NCI-H526 (cell line): ENCODE data around the gene KDM5A.

Experiments used
- DNase-seq, 2 experiments: peaks; one replicate each; lab custom pipeline; 2025; lab: John Stamatoyannopoulos, UW

The KDM5A gene

DNA sequence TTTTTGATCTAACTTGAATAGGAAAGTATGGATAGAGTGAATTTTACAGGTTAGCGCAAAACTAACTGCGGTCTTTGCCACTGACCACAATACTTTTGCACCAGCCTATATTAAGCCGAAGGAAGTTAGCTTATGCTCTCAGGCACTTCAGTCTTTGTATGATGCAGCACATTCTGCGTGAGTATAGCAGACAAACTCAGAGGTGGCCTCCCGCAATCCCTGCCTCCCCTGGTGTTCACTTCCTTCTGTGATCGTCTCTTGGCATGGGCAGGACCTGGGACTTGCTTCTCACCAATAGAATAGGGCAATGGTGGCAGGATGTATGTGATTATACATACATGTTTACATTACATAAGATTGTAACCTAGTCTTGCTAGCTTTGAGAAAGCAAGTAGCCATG lies 116.2 kb downstream of the KDM5A start:
- DNase-seq = no peak

DNA sequence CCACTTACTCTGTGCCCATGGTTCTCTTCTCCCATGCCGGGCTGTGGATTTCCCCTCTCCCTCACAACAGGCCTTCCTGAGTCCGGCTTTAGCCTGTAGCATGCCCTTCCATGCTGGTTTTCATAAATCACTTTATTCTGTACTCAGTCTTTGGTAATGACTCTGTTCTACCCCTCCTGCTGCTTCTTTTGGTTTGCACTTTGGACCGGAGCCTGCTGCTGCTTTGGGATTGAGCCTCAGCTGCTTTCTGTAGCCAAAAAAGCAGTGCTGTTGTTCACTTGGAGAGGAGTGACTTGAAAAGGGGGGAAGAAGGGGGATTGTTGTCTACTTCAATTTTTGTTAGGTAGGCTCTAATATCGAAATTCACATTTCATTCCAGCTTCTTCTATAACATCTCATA lies 118.0 kb downstream of the KDM5A start:
- no peak for DNase-seq

DNA sequence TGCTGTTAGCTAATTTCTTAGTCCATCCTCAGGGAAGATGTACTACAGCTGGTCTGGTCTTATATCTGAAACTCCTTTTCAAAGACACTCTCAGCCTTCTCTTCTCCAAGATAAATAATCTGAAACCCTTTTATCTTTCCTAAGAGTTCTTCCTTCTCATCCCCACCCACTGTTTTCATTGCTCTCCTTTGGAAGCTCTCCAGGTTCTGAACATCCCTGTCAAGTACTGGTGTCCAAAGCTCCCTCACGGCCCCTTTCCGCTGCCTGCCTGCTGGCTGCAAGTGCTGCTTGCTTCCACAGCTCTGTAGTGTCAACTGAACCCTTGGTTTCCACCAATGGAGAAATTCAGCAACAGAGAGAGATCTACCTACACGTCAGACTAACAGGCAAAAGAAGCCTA lies 119.9 kb downstream of the KDM5A start:
- no peak for DNase-seq

DNA sequence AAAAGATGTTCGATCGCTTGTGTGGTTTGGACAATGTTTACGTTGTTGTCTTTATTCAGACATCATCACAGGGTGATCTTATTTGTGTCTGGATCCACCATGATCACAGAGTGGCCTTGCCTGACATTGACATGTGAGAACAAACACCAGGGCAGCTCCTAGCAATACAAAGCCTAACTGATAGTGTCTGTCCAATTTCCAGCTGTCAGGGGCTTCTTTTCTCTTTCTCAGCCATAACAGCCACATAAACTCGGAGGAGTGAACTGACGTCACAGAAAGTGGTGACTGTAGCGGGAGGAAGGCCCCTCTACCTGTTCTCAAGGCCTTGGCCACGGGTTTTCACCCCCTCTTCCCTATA lies 120.7 kb downstream of the KDM5A start:
- no peak for DNase-seq

DNA sequence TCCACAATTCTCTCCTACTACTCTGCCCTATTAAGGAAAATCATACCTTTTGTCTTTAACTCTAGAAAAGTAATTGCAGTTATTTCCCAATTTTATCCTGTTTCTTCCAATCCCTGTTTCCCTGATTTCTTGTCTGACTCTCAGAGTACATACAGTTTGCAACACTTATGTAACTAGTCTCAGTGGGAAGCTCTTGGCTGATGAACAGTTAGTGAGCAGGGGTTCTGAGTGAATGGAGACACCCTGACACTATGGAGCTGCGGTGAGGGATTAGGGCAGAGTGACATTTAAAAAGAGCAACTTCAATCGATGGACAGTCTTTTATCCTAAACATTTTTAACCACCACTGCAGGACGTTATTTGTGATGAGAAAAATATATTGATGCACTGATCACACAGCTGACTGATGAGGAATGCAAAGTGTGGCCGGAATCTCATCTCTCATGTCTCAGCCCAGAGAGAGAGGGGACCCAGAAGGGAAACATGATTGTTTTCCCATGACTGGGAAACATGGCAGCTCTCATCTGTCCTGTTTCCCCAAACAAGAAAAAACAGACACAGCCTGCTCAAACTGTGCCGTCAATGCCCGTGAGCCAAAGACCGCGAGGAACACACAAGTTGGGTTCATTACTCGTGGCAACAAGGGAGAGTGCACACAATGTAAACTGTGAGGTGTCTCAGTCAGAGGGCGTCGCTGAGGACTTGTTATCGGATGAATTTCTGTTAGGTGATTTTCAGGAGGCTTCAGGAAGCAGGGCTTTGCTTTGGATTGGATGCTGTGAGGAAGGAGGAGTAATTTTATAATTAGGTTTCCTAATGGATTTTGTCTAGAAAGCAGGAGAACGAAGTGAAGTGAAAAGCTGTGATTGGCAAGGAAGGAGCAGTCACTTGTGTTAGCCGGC lies 121.3 kb downstream of the KDM5A start:
- DNase-seq = no peak

DNA sequence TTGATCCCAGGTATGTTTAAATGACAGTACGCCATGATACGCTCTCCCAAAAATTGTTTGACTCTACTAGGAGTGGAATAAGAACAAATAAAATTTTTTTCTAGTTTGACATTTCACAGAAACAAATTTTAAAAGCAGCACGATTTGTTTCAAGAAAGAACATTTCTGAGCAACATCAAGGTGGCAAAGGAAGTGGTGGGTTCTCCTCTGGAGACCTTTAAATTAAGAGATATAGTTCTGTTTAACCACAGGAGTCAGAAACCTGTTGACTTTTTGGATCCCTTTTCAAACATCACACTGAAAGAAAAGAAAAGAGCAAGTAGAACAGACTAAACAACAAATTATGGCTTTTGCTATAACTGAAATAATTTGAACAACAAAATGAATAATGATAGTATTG lies 124.0 kb downstream of the KDM5A start:
- DNase-seq = no peak

DNA sequence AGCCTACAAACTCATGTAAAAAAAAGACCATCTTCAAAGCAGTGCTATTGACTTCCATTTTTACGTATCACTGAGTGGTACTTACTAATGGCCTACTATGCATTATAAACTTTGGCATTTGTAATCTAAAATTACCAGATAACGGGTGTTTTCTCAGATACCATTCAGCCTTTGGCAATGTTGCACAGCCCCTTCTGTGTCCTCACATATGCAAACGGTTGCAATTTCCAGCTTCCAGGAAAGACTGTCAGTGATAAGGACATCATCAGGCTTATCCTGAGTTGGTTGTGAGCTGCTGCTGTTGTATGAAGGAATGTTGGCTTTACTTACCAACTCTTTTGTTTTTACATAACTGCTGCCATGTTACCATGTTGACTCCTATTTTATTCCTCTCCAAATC lies 124.9 kb downstream of the KDM5A start:
- DNase-seq = no peak

DNA sequence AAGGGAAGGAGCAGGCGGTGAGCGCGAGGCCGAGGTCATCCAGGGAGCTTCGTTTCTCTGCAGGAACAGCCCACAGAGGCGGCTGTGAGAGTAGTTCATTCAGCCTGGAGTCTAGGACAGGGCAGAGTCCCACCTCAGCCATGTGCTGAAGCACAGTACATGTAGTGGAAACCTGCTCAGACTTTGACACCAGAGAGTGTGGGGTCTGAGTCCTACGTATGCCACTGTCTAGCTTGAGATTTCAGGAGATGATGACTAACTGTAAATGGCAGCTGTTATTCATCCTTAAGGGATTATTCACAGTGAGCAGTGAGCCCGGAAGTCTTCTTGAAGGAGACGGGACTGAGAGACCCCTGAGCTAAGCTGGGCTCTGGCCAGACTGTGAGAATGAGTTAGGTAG lies 125.5 kb downstream of the KDM5A start:
- DNase-seq = no peak

DNA sequence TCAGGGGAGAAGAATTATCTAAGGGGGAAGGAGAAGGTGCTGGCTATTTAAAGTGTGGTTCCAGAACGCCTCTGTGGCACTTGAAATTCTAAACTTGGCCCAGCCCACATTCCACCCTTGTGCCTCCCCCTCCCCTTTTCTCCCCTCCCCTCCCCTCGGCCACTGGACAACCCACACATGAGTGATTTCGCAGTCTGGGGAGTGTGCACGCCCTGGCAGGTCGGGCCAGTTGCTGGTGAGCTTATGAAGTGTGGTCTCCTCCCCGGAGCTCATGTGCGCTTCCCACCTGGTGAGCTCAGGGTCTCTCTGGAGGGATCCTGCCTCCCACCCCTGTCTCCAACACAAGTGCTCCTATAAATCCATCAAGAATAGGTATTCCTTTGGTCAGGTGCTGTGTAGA lies 126.3 kb downstream of the KDM5A start, which contains the start of gene SLC6A13:
Gene SLC6A13 (minus strand): TSS at position 20 of the 400 bp plus-strand sequence. CDS start 2,784 bp downstream, outside the sequence.
- DNase-seq = peak in 1 of 2 experiments; percentile 25

DNA sequence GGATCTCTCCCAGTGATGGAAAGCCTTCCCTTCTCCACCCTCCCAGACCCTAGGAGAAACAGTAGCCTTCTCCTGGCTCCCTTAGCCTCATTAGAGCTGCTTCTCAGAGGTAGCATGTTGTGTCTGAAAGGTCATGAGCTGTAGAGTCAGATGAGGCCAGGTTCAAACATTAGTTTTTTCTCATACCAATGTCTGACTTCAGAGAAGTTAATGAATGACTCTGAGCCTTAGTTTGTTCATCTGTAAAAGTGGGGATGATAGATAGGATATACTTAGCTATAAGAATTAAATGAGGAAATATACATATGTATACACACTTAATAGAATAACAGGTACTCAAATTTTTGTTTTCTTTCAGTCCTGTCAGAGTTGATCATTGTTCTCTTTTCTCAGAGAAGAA lies 127.0 kb downstream of the KDM5A start:
- DNase-seq = no peak

DNA sequence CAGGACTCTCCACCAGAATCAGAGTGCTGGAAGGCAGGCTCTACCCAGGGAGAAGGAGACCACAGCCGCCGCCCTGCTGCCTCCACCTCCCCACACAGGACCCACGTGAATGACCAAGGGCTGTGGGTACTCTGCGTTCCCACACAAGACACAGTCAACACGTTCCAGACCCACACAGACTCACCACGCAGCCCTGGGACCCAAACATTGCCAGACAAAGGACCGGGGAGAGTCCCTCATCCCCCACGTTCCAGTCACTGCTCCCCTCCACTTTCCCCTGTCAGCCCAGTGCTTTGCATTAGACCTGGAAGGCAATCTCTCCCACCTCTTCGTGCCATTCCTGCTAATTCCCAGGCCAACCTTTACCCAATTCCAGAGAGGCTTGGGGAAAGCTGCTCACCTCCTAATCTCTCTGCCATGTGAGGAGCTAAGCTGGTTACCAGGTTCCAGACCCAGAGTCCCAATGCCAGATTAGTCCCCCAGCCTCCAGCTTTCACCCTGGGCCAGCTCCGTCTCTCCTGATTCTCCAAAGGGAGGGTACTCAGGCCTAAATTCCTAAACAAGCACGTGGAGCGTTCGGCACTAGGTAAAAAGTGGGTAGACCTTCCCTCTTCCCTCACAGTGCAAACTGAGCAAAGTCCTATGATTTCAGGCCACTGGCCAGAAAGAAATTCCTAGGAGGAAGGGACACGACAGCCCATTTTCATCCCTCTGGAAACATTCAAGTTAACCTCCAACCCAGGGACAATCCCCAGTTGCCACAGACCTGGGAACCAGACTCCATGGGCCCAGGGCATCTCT lies 131.4 kb downstream of the KDM5A start:
- DNase-seq = no peak

DNA sequence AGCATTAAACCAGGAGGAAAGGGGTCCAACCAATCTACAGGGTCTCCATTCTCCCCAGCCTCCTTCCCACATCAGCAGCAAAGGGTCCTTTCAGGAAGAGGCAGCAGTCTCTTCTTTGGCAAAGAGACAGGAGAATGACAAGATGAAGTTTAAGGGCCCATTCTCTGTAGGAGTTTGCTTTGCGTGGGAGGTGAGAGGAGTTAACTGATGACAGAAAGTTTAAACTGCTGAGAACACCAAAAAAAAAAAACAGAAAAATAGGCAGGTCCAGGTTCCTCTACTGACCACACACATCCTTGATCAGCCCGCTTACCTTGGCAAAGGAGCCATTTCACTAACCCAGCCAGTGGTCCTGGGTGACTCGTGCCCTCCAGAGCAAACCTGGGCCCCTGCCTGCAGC lies 132.2 kb downstream of the KDM5A start:
- DNase-seq = no peak

DNA sequence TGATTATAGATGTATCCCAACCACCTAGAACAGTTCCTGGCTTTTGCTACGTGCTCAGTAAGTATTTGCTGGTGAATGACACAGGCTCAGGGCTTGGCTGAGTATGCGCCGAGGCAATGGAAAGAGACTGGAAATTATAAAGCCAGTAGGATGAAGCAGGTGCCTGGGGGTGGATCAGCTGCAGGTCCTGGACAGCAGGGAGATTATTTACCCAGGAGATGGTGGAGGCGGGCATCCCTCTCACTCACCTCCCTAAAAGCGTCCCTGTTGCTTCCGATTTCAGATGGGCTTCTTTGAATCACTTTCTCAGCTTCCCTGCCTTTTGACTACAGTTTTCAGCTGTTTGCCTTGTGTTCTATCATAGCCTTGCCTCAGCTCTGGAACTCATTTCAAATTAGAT lies 132.9 kb downstream of the KDM5A start:
- no peak for DNase-seq

DNA sequence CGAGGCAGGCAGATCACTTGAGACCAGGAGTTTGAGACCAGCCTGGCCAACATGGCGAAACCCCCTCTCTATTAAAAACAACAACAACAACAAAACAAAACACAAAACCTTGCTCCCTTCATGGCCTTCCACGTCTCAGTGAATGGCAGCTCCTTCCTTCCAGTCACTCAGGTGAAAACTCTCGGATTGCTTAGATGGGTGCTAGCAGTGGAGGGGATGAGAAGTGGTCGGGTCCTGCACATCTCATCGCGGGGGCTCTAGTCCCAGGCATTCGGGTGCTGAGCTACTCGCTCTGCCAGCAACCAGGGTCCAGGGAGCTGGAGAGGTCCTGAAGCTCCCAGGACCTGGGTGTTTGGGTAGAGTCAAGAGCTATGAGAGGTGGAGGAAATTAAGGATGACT lies 134.2 kb downstream of the KDM5A start:
- no peak for DNase-seq

DNA sequence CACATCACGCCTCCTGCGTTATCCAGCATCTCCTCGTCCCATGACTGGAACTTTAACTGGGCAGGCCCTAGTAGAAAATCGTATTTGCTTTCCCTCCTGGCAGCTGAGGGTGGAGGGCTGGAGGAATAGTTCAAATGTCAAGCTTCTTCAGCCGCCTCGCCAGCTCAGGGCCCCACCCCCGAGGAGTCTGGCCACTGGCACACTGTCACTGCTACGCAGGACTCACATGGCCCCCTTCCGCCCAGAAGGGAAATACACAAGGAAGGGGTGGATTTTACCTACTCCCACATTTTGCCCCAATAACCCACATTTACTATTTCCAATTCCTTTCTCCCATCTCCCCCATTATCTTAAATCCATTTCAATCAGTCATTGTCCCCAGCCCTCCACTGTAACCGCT lies 135.1 kb downstream of the KDM5A start:
- no peak for DNase-seq

DNA sequence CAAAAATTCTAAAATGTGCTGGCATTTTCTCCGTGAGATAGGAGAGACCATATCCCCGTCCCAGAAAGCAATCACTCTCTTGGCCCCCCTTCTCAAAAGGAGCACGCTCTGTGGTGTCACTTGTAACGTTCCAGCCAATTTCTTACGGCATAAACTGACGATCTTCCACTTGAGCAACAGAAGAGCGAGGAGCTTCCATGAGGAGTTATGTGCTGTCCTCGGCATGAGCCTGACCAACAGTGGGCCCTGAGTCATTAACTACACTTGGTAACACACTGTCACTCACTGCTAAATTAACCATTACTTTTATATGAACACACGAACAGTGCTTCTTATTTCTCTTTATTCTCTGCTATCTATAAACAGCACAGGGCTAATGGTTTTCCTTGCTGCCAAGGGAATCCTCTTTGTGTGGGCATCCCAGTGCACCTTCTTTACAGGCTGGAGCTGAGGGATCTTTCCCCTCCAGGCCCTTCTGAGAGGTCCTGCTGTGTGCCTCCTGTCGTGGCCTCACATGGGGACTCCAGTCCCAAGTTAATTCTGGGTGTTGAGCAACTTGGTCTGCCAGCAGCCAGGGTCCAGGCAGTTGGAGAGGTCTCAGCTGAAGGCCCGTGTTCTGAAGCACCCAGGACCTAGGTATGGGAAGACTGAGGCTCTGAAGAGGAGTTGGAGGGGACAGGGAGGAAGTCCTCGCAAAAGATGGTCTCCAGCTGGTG lies 135.8 kb downstream of the KDM5A start:
- DNase-seq = no peak

DNA sequence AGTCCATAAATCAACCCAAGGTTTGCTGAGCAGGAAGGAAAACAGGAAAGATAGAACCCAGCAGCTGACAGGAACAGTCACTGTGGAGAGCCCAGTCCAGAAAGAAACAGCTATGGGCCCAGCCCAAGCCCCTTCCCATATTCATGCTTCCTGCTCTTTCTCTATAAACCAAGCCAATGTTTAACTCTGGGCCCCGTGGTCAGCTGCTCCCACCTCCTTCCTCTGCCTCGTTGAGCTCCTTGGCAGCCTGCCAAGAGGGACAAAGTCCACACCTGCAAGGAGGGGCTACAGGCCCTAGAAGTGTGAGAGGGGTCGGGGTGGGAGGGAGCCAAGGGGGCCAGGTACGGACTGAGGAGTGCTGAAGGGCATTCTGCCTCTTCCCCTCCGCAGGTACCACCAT lies 136.5 kb downstream of the KDM5A start:
- DNase-seq = peak in 1 of 2 experiments; percentile 10

DNA sequence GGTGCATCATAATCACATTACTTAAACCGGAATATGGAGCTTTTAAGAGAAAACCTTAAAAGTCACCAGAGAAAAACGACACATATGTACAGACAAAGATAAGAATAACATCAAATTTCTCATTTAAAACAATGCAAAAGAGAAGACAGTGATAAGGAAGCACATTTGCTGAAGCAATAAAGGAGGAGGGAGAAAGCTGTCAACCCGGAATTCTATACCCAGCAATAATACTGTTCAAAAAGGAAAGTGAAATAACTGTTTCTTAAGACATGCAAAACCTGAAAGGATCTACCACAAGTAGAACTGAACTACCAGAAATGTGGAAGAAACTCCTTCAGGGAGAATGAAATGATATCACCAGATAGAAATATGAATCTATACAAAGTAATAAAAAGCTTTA lies 141.8 kb downstream of the KDM5A start:
- DNase-seq = no peak

DNA sequence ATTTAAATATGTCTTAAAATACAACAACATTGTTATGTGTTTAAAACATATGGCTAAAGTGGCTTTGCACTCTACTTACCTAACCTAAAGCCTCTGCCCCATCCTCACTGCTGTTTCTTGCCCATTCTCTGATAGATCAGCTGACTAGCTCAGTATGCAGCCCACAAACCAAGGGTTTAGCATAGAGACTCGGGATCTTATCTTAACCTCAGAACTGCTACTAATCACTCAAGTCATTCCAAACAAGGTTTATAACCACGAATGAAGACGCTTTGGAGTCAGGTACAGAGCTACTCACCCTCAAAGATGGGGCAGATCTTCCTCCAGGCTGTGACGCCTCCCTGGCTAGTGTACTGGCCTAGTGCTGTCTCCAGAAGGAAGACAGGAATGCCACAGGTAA lies 145.7 kb downstream of the KDM5A start:
- no peak for DNase-seq

DNA sequence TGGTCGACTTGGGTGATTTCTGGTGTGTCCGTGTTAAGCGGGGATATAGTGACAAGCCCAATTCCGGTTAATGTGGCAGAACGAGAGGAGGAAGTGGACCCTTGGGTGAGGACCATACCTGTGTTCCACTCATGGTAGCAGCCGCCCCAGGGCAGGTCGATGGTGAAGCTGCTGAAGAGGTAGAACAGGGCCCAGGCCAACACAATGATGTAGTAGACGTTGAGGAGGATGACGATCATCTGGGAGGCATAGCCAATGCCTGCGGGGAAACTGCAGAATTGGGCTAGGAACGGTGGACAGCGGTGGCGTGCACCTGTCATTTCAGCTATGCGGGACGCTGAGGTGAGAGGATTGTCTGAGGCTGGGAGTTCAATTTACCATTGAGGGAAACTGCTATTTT lies 146.6 kb downstream of the KDM5A start:
- no peak for DNase-seq

DNA sequence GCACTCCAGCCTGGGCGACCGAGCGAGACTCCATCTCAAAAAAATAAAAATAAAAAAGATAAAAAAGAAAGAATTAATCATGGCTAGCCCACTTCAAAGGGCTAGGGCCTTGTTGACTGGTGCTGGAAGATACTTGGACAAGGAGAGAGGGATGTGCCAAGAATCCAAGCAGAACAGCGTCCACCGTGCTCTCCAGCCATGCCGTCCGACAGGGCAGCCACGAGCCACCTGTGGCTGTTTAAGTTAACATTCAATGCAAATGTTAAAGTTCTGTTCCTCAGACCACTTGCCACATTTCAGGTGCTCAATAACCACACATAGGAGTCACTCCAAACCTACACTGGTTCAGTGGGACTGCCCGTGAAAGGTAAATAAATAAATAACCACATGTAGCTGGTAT lies 147.9 kb downstream of the KDM5A start:
- no peak for DNase-seq

DNA sequence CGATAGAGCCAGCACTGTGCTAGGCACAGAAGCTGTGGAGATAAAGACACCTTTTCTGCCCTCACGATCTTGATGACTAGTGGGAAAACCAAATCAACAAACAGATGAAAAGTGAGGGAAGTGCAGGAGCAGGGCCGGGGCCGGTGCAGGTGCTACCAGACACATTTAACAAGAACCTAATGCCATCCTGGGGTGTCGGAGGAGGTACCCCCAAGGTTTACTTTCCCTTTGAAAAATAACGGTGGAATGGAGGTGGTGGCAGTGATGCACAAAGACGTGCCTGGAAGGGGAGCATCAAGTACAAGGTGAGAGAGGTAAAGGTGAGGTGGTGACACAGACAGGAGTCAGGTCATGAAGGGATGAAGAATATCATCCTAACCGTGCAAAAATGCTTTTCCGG lies 148.6 kb downstream of the KDM5A start:
- no peak for DNase-seq
